ENCODE measurements around the gene MBIP.

MBIP gene

DNA sequence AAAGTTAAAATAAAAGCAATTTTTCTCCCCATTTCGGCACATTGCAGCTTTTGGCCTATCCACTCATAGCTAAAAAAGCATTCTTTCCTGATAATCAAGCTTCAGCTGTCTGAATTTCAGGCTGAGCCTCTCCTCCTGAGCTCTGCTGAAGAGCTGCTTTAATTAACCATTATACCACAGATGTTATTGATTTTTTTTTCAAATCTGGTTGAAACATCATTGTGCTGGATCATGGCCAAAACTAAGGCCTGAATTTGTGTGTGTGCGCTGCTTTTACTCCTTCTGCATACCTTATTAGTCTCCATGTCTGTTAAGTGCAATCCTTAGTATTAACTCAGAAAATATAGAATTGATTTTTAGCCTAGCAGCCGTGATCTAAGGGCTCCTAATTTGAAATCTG, 52.3 kb downstream of the MBIP start:
- FAIRE-seq (no peak), DNase-seq (ENCODE audit: low spot score) (no peak)

DNA sequence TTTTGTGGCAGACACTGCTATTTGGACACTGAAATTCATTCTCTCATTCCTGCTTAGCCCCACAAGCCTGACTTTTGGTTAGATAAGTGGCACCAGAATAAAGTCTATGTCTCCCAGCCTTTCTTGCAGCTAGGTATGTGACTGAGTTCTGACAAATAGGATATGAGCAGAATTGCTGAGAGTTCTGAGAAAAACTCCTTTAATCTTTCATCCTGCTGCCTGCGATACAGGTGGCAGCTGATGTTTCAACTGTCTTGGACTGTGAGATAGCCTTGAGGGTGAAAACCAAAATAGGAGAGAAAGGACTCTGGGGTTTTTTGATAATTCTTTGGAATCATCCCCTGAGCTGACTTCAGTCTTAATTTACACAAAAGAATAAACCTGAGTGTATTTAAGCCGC, 55.8 kb downstream of the MBIP start:
- FAIRE-seq (no peak), DNase-seq (ENCODE audit: low spot score) (no peak)

DNA sequence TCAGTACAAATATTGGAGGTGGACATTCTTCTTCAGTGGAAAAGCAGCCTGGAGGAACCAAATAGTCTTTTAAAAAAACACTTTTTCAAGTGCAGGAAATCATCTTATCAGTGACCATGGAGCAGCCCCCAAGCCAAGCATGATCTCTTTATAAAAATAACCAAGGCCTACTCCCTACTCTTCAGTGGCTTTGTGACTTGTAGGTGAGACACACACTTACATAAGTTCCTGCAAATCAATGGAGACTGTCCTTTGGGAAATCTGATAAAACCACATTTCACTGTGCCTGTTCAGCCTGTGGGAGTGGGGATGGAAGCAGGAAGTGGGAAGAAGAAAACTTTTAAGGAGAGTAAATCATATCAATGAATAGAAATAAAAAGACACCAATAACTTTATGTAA, 56.3 kb downstream of the MBIP start:
- DNase-seq (ENCODE audit: low spot score) (no peak), FAIRE-seq (no peak)

DNA sequence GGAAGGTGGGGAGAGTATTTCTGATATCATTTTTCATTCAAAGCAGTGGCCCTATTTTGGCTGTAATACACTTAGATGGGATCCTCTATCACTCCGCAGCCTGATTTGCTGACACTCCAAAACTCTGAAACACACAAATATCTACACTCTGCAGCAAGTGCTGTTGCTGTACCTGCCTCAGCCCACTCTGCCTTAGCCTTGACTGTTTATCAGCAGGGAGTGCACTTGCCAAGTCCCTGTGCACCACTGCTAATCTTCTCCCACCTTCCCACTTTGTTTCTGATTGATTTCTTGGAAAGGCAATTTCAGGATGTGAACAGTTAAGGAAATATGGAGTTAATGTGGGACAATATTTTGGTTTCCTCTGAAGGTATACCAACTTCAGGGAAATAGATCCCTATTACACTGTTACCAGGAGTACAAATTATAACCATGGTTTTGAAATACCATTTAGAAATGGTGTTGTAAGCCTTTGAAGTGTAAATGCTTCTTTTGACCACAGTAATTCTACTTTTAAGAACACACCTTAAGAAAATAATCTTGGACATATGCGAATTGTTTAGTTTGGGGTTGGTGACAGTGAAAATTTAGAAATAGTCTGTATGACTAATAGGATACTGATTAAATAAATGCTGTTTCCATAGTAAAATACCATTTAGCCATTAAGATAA, 59.3 kb downstream of the MBIP start:
- FAIRE-seq (no peak), DNase-seq (ENCODE audit: low spot score) (no peak)

DNA sequence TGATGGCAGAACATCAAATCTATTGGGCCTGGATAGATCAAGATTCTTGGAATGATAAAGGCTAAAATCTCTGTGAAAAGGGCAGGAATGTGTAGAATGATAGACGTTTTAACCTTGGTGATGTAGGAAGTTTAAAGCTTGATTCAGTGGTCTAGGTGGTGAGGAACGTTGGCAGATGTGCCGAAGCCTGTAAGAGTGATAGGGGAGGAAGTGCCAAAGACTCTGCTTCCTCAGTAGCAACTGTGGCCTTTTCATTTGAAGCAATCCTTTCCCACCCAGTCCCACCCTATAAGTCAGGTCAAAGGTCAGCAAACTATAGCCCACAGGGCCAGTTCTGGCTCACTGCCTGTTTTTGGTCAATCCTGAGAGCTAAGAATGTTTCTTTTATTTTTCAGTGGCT, 62.2 kb downstream of the MBIP start:
- DNase-seq (ENCODE audit: low spot score) (no peak), FAIRE-seq (no peak)

DNA sequence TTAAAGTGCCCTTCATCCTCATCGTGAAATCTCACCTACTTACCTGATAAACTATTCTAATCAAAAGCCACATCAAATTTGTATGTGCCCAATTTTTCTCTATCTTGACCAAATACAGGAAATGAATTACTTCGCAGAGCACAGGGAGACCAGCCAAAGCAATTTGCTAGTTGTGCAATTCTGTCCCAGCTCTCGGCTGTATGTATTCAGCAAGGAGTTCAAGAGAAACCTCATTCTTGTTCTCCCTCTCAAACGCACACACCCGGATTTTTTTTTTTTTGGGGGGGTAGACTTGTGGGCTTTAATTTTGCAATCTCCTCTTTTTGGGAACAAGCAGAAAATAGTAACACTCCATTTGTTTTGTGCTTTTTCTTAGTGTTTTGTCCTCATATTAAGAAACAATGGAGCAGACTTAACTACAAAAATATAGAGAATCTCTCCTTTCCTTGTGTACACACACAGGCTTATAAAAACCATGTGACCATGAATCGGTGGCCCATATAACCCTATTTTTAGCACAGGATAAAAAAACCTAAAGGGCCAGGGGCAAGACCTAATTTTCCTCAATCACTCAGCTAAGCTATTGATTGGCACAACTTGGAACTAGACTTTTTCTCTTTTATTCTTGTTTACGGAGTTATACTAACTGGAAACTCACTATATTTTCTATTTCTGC, 64.2 kb downstream of the MBIP start:
- DNase-seq (ENCODE audit: low spot score) (no peak), FAIRE-seq (no peak)

DNA sequence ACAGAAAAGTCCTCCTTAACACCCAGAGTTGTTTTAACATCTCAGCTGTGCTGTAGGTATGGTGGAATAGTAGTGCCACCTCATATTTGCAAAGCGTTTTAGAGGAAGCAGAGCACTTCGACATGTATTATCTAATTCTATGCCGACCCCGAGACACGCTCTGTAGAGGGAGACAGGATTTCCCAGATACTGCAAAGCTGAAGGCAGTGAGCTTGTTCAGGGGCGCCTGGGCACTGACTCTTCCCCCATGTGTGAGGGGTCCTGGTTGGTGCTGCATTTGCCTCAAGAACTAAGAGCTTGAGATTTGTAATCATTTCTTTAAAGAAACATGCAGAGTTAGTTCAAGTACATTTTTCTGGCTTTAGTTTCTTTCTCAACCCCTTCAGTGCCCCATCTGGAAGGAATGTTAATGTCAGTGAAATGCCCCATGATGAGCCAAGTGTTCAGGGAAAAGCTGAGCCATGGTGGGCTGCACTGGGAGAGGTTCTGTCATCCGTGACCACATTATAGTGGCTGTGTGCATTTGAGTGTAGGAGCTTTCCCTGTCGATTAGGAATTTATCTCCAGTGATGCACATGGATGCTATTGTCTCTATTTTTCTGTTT, 66.3 kb downstream of the MBIP start:
- FAIRE-seq (no peak), DNase-seq (ENCODE audit: low spot score) (peak; percentile 19)
